Activated effector memory CD4-positive, alpha-beta T cell treated with anti-CD3 and anti-CD28 coated beads, Interleukin-2, amount 50 U/mL, for 16 hours (primary cell): Measurements from ENCODE around the gene CHRNA5.
"Not testable (repeated sequence)": the region's sequence is repeated elsewhere in the genome, so short reads cannot be mapped to it uniquely, and the experiment has no call there.

Experiments
- DNase-seq: peaks from one replicate; pipeline ENCODE4 v3.0.0-alpha.2; 2020

The CHRNA5 gene

GRCh38 chr15:78565097-78565950 is at the start of gene CHRNA5:
TSS of gene CHRNA5 (plus strand) at chr15:78565520. CDS start at chr15:78565720, 200 bp downstream.
- peak; percentile 92 for DNase-seq

- not testable (repeated sequence) for DNase-seq
These were observed 45.3 kb upstream of the CHRNA5 start for GRCh38 chr15:78520035-78520434.

GRCh38 chr15:78524230-78524629 is 41.1 kb upstream of the CHRNA5 start:
- no peak for DNase-seq

GRCh38 chr15:78527325-78527724 is 38.0 kb upstream of the CHRNA5 start:
- no peak for DNase-seq

GRCh38 chr15:78533331-78533730 is 32.0 kb upstream of the CHRNA5 start:
- DNase-seq, result no peak

GRCh38 chr15:78536134-78536533 is 29.2 kb upstream of the CHRNA5 start:
- DNase-seq, result no peak

- no peak for DNase-seq
These were observed 27.9 kb upstream of the CHRNA5 start for GRCh38 chr15:78537266-78537905.

GRCh38 chr15:78538358-78538757 is 27.0 kb upstream of the CHRNA5 start:
- no peak for DNase-seq

- not testable (repeated sequence) for DNase-seq
These were observed 25.7 kb upstream of the CHRNA5 start for GRCh38 chr15:78539464-78540140.

GRCh38 chr15:78540141-78540870 is 25.0 kb upstream of the CHRNA5 start, which contains the start of gene PSMA4:
TSS of gene PSMA4 (plus strand) at chr15:78540444. CDS start at chr15:78541928, 1,484 bp downstream.
- DNase-seq, result peak; percentile 98

- DNase-seq, result peak; percentile 63
These were observed 24.2 kb upstream of the CHRNA5 start for GRCh38 chr15:78540871-78541743.

- no peak for DNase-seq
These were observed 23.6 kb upstream of the CHRNA5 start for GRCh38 chr15:78541744-78542034.

GRCh38 chr15:78542647-78543046 is 22.7 kb upstream of the CHRNA5 start:
- no peak for DNase-seq

GRCh38 chr15:78550194-78550593 is 15.1 kb upstream of the CHRNA5 start:
- no peak for DNase-seq

GRCh38 chr15:78550815-78551214 is 14.5 kb upstream of the CHRNA5 start:
- no peak for DNase-seq

GRCh38 chr15:78551902-78552301 is 13.4 kb upstream of the CHRNA5 start:
- DNase-seq, result no peak

- no peak for DNase-seq
These were observed 12.7 kb upstream of the CHRNA5 start for GRCh38 chr15:78552597-78552996.

- not testable (repeated sequence) for DNase-seq
These were observed 5.1 kb upstream of the CHRNA5 start for GRCh38 chr15:78560201-78560600.

- no peak for DNase-seq
These were observed 3.8 kb upstream of the CHRNA5 start for GRCh38 chr15:78561490-78561889.

- DNase-seq, result no peak
These were observed 2.2 kb upstream of the CHRNA5 start for GRCh38 chr15:78563092-78563491.

- DNase-seq, result no peak
These were observed 600 bp upstream of the CHRNA5 start for GRCh38 chr15:78564743-78565096.
